ENCODE data around the gene HNF1A. TPM values are rescaled to one million over a fixed set of nuclear protein-coding genes. Genes with fewer than 3 reads are reported as not detected.

HNF1A gene
- not detected in 2 replicates for total RNA-seq (2013; cell fraction: nucleolus; rRNA removed)
- total RNA-seq (2014; rRNA removed) (not detected in 2 replicates), total RNA-seq (2014; rRNA removed; fragmentation: Illumina TruSeq; extraction: Trizol) (not detected in 2 replicates), total RNA-seq (2021) (0.10 TPM in 1 of 2 replicates, not detected in the other), polyA plus RNA-seq (2011; rRNA removed) (not detected in 2 replicates), polyA plus RNA-seq (2014; fragmentation: Illumina TruSeq; extraction: Trizol) (not detected in 2 replicates), polyA plus RNA-seq (2014; fragmentation: Nextera tagmentation; extraction: Ambion mirVana) (not detected), polyA plus RNA-seq (2014; rRNA removed) (not detected in 2 replicates), polyA plus RNA-seq (2016; fragmentation: Nextera tagmentation; extraction: Ambion mirVana) (not detected), polyA minus RNA-seq (2011; rRNA and poly(A)+ RNA removed) (not detected in 2 replicates), Bru-seq, nascent RNA (percentile 9 among the genes with signal in this experiment), BruChase-seq, experiment 1, labeled RNA remaining after a 6-hour chase (percentile 4 among the genes with signal in this experiment), BruChase-seq, experiment 2, labeled RNA remaining after a 2-hour chase (percentile 4 among the genes with signal in this experiment)
- not detected for polyA plus RNA-seq (2011; ENCODE audit: low read depth)
- 0.03 TPM in 1 of 2 replicates, not detected in the other for polyA plus RNA-seq (2011; cell fraction: cytosol; rRNA removed)
- polyA plus RNA-seq (2011; cell fraction: nucleus; rRNA removed) = not detected in 2 replicates
- polyA plus RNA-seq (2012) = not detected in 2 replicates
- polyA minus RNA-seq (2011; cell fraction: cytosol; rRNA and poly(A)+ RNA removed) = not detected in 2 replicates
- polyA minus RNA-seq (2011; cell fraction: nucleus; rRNA and poly(A)+ RNA removed) = not detected in 2 replicates
- long read RNA-seq, experiment 1 = 0 reads
- long read RNA-seq, experiment 2 = 0 reads

- CTCF ChIA-PET = interaction anchor here (0.7 to 1.4 kb wide), 4 partner anchors 31 to 396 kb away, joined by 3 to 6 read pairs (median 3); no protein-coding TSS in a partner anchor
- Histone ChIP-seq H3K27me3 (replicated peaks in 1 of 2; ENCODE audit: control insufficient read depth in 2 of 2, insufficient read depth in 2 of 2, low read length in 1 of 2) (no peaks in the 10 kb centered on the region), H3K27ac (ENCODE audit: control insufficient read depth, insufficient read depth) (no peak within 1 kb of the TSS), H3K4me3 (no peak within 1 kb of the TSS), H2AFZ (ENCODE audit: control insufficient read depth, low read depth, low read length) (no peak within 1 kb of the TSS), H4K20me1 (ENCODE audit: control insufficient read depth, insufficient read depth) (no peaks in the 10 kb centered on the region), H3K4me1 (ENCODE audit: control insufficient read depth, insufficient read depth, low read length) (no peaks in the 10 kb centered on the region), H3K9me3 (replicated peaks; ENCODE audit: control insufficient read depth, insufficient read depth, low read length) (no peaks in the 10 kb centered on the region), H3K9ac (ENCODE audit: control insufficient read depth, insufficient read depth, low read length) (no peak within 1 kb of the TSS), H3K79me2 (ENCODE audit: control insufficient read depth, insufficient read depth, low read length) (no peaks in the 10 kb centered on the region), H3K36me3 (ENCODE audit: control insufficient read depth in 2 of 2, insufficient read depth in 2 of 2, low read length in 1 of 2) (no peaks in the 10 kb centered on the region), H3K4me2 (ENCODE audit: control insufficient read depth, insufficient read depth) (no peak within 1 kb of the TSS)
- no peak for ATAC-seq
- no peak for FAIRE-seq
- SMC1A ChIA-PET (ENCODE audit: uncharacterized antibody, unreplicated experiment) = no interaction called here
- BruUV-seq (replicated peaks) = no TSS peak
- no peak for TF ChIP-seq ATF7 (IDR thresholded peaks at IDR 0.05; ENCODE audit: low read depth)
- no peak for TF ChIP-seq KDM1A (IDR thresholded peaks at IDR 0.05; ENCODE audit: borderline replicate concordance)
- no peak for TF ChIP-seq BMI1 (IDR thresholded peaks at IDR 0.05; ENCODE audit: borderline replicate concordance)
- no peak for TF ChIP-seq CHD1 (IDR thresholded peaks at IDR 0.05; ENCODE audit: low read depth, low read length)
- TF ChIP-seq CTCF (IDR thresholded peaks at IDR 0.05 in 2 of 3, conservative IDR thresholded peaks at IDR 0.05 in 1 of 3; ENCODE audit: control insufficient read depth in 2 of 3, extremely low read depth in 1 of 3, insufficient read depth in 1 of 3, low read depth in 3 of 3, low read length in 3 of 3) = no peak
- TF ChIP-seq ZZZ3 (IDR thresholded peaks at IDR 0.05; ENCODE audit: control insufficient read depth, insufficient read length, low read depth) = no peak
- no peak for TF ChIP-seq SIX5 (IDR thresholded peaks at IDR 0.05; ENCODE audit: low read depth, low read length, severe bottlenecking)
- no peak for TF ChIP-seq CHD2 (IDR thresholded peaks at IDR 0.05; ENCODE audit: borderline replicate concordance, low read depth, low read length)
- no peak for TF ChIP-seq EP300 (IDR thresholded peaks at IDR 0.05; ENCODE audit: borderline replicate concordance in 1 of 2, control insufficient read depth in 1 of 2, low read depth in 2 of 2, low read length in 2 of 2)
- no peak for TF ChIP-seq HDGF (IDR thresholded peaks at IDR 0.05)
- no peak for TF ChIP-seq STAT1 (conservative IDR thresholded peaks at IDR 0.05)
- TF ChIP-seq NRF1 (conservative IDR thresholded peaks at IDR 0.05; ENCODE audit: low read depth, low read length) = no peak
- TF ChIP-seq ZNF592 (IDR thresholded peaks at IDR 0.05) = no peak
- WGBS (ENCODE audit: insufficient coverage, insufficient replicate concordance, low lambda C conversion rate, missing lambda C conversion rate) = 55% methylated on average over 40 of the region's 40 CpGs
- in situ Hi-C loops (cut with MboI) (no loop called here), intact Hi-C loops (cut with micrococcal nuclease; ENCODE audit: unreplicated experiment) (no loop called here)
- RAD21 ChIA-PET (ENCODE audit: unreplicated experiment) = interaction anchor here (1.0 kb wide), 1 partner anchor 246 kb away, joined by 5 read pairs; no protein-coding TSS in a partner anchor
- POLR2A ChIA-PET = interaction anchor here (0.6 kb wide), 1 partner anchor 336 kb away, joined by 3 read pairs; no protein-coding TSS in a partner anchor
- no peak for DNase-seq (ENCODE audit: low read depth, low spot score)
These were observed at the start of gene HNF1A for GRCh38 chr12:120978296-120979219. Gene HNF1A, plus strand, starts transcription at chr12:120978543. Its CDS starts 226 bp downstream, at chr12:120978769.

Measured in GM12878 (cell line).